Ovary (tissue), 3 donors: ENCODE results near the gene ZFYVE9.

Experiments used
- CTCF ChIP-seq, 3 donors: fragments of 450-650 bp in 2 of 3; fragments of 200-600 bp in 1 of 3; IDR thresholded peaks; one replicate each; pipeline versions ENCODE4 v1.5.1 to v1.8.0; 2016 to 2022; ENCODE audit warnings: antibody characterized with exemption in 3 of 3, mild to moderate bottlenecking in 1 of 3
- EP300 ChIP-seq: sonication (generic); formaldehyde crosslinking; IDR thresholded peaks from one replicate; pipeline ENCODE4 v1.6.1; 2017; ENCODE audit warnings: antibody characterized with exemption
- POLR2A ChIP-seq: fragments of 450-650 bp; IDR thresholded peaks from one replicate; pipeline ENCODE4 v1.6.1; 2017; ENCODE audit warnings: antibody characterized with exemption, mild to moderate bottlenecking, moderate library complexity
- donor health status: DM: no; HTN: no; CAD: no.

GRCh38 chr1:52364235-52364839 is 222.4 kb downstream of the ZFYVE9 start:
- no peak for TF ChIP-seq CTCF (IDR thresholded peaks at IDR 0.05)
- no peak for TF ChIP-seq POLR2A
- TF ChIP-seq EP300, result no peak
